ENCODE data around the gene CORT. TPM values are rescaled to one million over a fixed set of nuclear protein-coding genes. Genes with fewer than 3 reads are reported as not detected.

Gene CORT
- total RNA-seq, 1 donor from 2014 or later: 0.77 TPM

DNA sequence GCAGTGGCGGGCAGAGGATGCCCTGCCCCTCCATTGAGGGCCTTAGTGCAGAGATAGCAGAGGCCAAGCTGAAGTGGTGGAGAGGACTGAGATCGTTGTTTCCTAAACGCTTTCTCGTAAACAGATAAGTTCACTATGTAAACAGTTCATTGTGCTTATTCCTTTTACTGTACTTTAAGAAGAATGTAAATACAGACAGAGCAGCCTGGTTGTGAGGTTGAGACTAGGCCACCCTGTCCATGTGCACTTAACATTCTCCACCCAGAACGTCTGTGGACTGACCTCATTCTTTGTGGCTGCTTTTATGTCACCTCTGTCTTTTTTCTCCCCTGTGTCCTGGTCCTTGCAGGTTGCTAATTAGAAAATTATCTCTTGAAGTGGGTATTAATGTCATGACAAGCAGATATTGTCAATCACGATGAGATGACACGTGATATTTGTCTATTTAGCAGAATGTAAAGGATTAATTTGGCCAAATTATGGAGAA is 11.1 kb upstream of the CORT start:
- no peak for DNase-seq (ENCODE audit: low spot score)
- Mint-ChIP-seq H3K4me1 (ENCODE audit: unreplicated experiment) (no peaks in the 10 kb centered on the region), H3K4me3 (ENCODE audit: unreplicated experiment) (no peak overlapping the region), H3K27me3 (ENCODE audit: unreplicated experiment) (peaks cover 4% of the 10 kb centered on the region), H3K27ac (ENCODE audit: unreplicated experiment) (no peak overlapping the region), H3K36me3 (ENCODE audit: low read depth, unreplicated experiment) (no peaks in the 10 kb centered on the region), H3K9me3 (ENCODE audit: unreplicated experiment) (no peaks in the 10 kb centered on the region)
- TF ChIP-seq, protein P1, sequence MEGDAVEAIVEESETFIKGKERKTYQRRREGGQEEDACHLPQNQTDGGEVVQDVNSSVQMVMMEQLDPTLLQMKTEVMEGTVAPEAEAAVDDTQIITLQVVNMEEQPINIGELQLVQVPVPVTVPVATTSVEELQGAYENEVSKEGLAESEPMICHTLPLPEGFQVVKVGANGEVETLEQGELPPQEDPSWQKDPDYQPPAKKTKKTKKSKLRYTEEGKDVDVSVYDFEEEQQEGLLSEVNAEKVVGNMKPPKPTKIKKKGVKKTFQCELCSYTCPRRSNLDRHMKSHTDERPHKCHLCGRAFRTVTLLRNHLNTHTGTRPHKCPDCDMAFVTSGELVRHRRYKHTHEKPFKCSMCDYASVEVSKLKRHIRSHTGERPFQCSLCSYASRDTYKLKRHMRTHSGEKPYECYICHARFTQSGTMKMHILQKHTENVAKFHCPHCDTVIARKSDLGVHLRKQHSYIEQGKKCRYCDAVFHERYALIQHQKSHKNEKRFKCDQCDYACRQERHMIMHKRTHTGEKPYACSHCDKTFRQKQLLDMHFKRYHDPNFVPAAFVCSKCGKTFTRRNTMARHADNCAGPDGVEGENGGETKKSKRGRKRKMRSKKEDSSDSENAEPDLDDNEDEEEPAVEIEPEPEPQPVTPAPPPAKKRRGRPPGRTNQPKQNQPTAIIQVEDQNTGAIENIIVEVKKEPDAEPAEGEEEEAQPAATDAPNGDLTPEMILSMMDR (IDR thresholded peaks at IDR 0.05; ENCODE audit: unreplicated experiment): no peak

DNA sequence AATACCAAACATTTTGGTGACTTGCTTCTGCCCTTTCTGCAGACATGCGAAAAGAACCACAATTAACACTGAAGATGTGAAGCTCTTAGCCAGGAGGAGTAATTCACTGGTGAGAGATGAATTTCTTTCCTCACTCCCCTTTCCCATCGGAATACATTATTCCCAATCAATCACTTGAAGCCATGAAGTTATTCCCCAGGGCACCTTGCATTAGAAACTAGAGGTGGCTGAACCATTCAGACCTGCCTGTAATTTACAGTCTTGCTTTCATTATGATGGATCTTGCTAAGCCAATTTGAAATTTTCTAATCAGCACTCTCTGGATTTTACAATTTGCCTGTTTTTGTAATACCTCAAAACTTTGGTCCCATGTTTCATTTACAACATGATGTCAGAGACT is 9.5 kb upstream of the CORT start:
- Mint-ChIP-seq H3K27ac (ENCODE audit: unreplicated experiment) (no peak overlapping the region), H3K9me3 (ENCODE audit: unreplicated experiment) (no peaks in the 10 kb centered on the region), H3K36me3 (ENCODE audit: low read depth, unreplicated experiment) (no peaks in the 10 kb centered on the region), H3K4me1 (ENCODE audit: unreplicated experiment) (no peaks in the 10 kb centered on the region), H3K4me3 (ENCODE audit: unreplicated experiment) (no peak overlapping the region), H3K27me3 (ENCODE audit: unreplicated experiment) (peaks cover 2% of the 10 kb centered on the region)
- DNase-seq (ENCODE audit: low spot score): no peak
- TF ChIP-seq, protein P1 (IDR thresholded peaks at IDR 0.05; ENCODE audit: unreplicated experiment): no peak

DNA sequence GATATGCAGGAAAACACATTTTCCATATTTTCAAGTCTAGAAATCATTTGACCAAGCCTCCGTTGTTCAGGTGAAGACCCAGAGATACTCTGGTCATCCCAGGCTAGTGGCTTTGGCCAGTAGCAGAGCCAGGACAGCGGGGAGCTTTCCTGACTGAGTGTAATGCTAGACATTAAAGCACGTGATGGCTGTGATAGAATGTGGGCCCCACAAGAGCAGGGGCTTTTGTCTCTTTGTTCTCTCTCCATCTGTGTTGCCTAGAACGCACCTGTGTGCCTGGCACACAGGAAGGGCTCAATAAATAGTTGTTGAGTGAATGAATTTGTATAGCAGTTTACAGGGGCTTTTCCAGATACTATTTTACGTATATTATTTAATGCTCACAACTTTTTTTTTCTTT is 9.0 kb upstream of the CORT start:
- Mint-ChIP-seq H3K9me3 (ENCODE audit: unreplicated experiment) (no peaks in the 10 kb centered on the region), H3K4me3 (ENCODE audit: unreplicated experiment) (no peak overlapping the region), H3K27ac (ENCODE audit: unreplicated experiment) (no peak overlapping the region), H3K27me3 (ENCODE audit: unreplicated experiment) (peaks cover 2% of the 10 kb centered on the region), H3K4me1 (ENCODE audit: unreplicated experiment) (no peaks in the 10 kb centered on the region), H3K36me3 (ENCODE audit: low read depth, unreplicated experiment) (no peaks in the 10 kb centered on the region)
- DNase-seq (ENCODE audit: low spot score): no peak
- TF ChIP-seq, protein P1 (IDR thresholded peaks at IDR 0.05; ENCODE audit: unreplicated experiment): no peak

DNA sequence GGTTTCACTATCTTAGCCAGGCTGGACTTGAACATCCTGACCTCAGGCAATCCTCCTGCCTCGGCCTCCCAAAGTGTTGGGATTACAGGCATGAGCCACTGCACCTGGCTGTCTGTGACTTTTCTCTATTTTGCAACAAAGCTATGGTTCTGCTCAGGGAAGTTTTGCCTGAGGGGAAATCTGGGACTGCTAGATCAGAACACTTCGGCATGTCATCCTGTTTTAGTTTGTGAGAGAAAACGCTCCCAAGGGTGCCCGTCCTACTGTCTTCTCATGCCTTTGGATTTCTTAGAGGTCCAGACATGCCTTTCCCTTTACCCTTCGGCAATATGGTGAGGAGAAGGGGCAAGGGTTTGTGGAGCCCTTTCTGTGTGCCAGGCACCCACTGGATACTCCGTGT is 5.6 kb upstream of the CORT start:
- H3K27me3 Mint-ChIP-seq (ENCODE audit: unreplicated experiment): no peaks in the 10 kb centered on the region
- H3K36me3 Mint-ChIP-seq (ENCODE audit: low read depth, unreplicated experiment): no peaks in the 10 kb centered on the region
- no peaks in the 10 kb centered on the region for H3K4me1 Mint-ChIP-seq (ENCODE audit: unreplicated experiment)
- no peak for DNase-seq (ENCODE audit: low spot score)
- no peak overlapping the region for H3K27ac Mint-ChIP-seq (ENCODE audit: unreplicated experiment)
- no peak overlapping the region for H3K4me3 Mint-ChIP-seq (ENCODE audit: unreplicated experiment)
- no peaks in the 10 kb centered on the region for H3K9me3 Mint-ChIP-seq (ENCODE audit: unreplicated experiment)
- TF ChIP-seq, protein P1 (IDR thresholded peaks at IDR 0.05; ENCODE audit: unreplicated experiment): no peak

DNA sequence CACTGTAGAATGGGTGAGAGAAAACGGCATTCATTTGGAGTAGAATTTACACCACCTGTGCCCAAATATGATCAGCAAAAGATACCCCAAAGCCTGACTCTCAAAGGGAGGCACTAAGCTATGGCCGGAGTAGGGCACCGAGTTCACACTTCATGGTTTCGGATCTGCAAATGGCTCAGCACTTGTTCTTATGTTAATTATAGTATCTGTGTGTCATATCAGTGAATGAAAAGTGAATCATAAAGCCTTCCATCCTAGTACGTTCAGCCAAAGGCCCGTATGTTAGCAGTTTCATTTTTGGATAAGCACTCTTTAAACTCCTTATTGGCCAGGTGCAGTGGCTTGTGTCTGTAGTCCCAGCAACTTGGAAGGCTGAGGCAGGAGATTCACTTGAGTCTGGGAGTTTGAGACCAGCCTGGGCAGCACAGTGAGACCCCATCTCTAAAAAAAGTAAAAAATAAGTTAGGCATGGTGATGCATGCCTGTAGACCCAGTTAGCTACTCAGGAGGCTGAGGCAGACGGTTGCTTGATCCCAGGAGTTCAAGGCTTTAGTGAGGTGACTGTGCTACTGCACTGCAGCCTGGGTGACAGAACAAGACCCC is 4.9 kb upstream of the CORT start:
- Mint-ChIP-seq H3K27me3 (ENCODE audit: unreplicated experiment) (no peaks in the 10 kb centered on the region), H3K36me3 (ENCODE audit: low read depth, unreplicated experiment) (no peaks in the 10 kb centered on the region), H3K4me1 (ENCODE audit: unreplicated experiment) (peaks cover 6% of the 10 kb centered on the region), H3K4me3 (ENCODE audit: unreplicated experiment) (no peak overlapping the region), H3K27ac (ENCODE audit: unreplicated experiment) (no peak overlapping the region), H3K9me3 (ENCODE audit: unreplicated experiment) (no peaks in the 10 kb centered on the region)
- no peak for DNase-seq (ENCODE audit: low spot score)
- TF ChIP-seq, protein P1 (IDR thresholded peaks at IDR 0.05; ENCODE audit: unreplicated experiment): no peak
